HepG2 (cell line): ENCODE data around the gene MCRS1. TPM values are rescaled to one million over a fixed set of nuclear protein-coding genes. Genes with fewer than 3 reads are reported as not detected.
A peak's percentile ranks its signal among the peaks of the same experiment; 100 is the strongest.

Source experiments
- AGO2 ChIP-seq: fragments of 200-400 bp; formaldehyde crosslinking; optimal IDR thresholded peaks from 2 replicates; pipeline ENCODE3; 2017; ENCODE audit warnings: mild to moderate bottlenecking, low read depth, low read length, moderate library complexity
- CBX5 ChIP-seq: sonication (generic); formaldehyde crosslinking; IDR thresholded peaks from 2 replicates; pipeline ENCODE4 v1.4.0; 2020; ENCODE audit warnings: missing genetic modification reagents, borderline replicate concordance
- E2F2 ChIP-seq: sonication (generic); formaldehyde crosslinking; IDR thresholded peaks from 2 replicates; pipeline ENCODE4 v1.4.0; 2020; ENCODE audit warnings: missing genetic modification reagents, borderline replicate concordance
- GABPA ChIP-seq, 2 experiments: IDR thresholded peaks; 2 replicates each; pipeline ENCODE4 v1.6.1; 2011 to 2016; ENCODE audit warnings: low read depth in 2 of 2, low read length in 1 of 2, missing biosample characterization in 1 of 2, missing genetic modification characterization in 1 of 2
- HOXA3 ChIP-seq: sonication (generic); formaldehyde crosslinking; IDR thresholded peaks from 2 replicates; pipeline ENCODE4 v1.5.0; 2020; ENCODE audit warnings: missing genetic modification reagents
- NCOA5 ChIP-seq: sonication (generic); formaldehyde crosslinking; IDR thresholded peaks from 2 replicates; pipeline ENCODE4 v1.4.0; 2020; ENCODE audit warnings: missing genetic modification reagents
- NFATC3 ChIP-seq: sonication (generic); formaldehyde crosslinking; IDR thresholded peaks from 2 replicates; pipeline ENCODE4 v1.5.1; 2020; ENCODE audit warnings: mild to moderate bottlenecking, missing genetic modification reagents
- SALL1 ChIP-seq: sonication (generic); formaldehyde crosslinking; IDR thresholded peaks from 2 replicates; pipeline ENCODE4 v1.8.0; 2022; ENCODE audit warnings: mild to moderate bottlenecking, missing genetic modification reagents
- SCMH1 ChIP-seq: sonication (generic); formaldehyde crosslinking; IDR thresholded peaks from 2 replicates; pipeline ENCODE4 v1.9.0; 2021; ENCODE audit warnings: missing genetic modification reagents, mild to moderate bottlenecking, borderline replicate concordance
- TEAD3 ChIP-seq: optimal IDR thresholded peaks from 2 replicates; pipeline ENCODE3; 2016; ENCODE audit warnings: borderline replicate concordance
- THYN1 ChIP-seq: sonication (generic); formaldehyde crosslinking; IDR thresholded peaks from 2 replicates; pipeline ENCODE4 v1.8.1; 2023; ENCODE audit warnings: low read depth, mild to moderate bottlenecking, moderate library complexity, missing genetic modification reagents, borderline replicate concordance
- TRIM24 ChIP-seq: sonication (generic); formaldehyde crosslinking; IDR thresholded peaks from 2 replicates; pipeline ENCODE4 v1.8.0; 2022; ENCODE audit warnings: mild to moderate bottlenecking, missing genetic modification reagents
- ZBTB21 ChIP-seq: sonication (generic); formaldehyde crosslinking; IDR thresholded peaks from 2 replicates; pipeline ENCODE4 v1.4.0; 2020; ENCODE audit warnings: missing genetic modification reagents
- ZNF180 ChIP-seq: sonication (generic); formaldehyde crosslinking; IDR thresholded peaks from 2 replicates; pipeline ENCODE4 v1.4.0; 2020; ENCODE audit warnings: low read depth, missing genetic modification reagents, borderline replicate concordance
- ZNF225 ChIP-seq: sonication (generic); formaldehyde crosslinking; IDR thresholded peaks from 2 replicates; pipeline ENCODE4 v1.4.0; 2020; ENCODE audit warnings: mild to moderate bottlenecking, missing genetic modification reagents
- ZNF335 ChIP-seq: sonication (generic); formaldehyde crosslinking; IDR thresholded peaks from 2 replicates; pipeline ENCODE4 v1.4.0; 2020; ENCODE audit warnings: missing genetic modification reagents
- ZNF605 ChIP-seq: sonication (generic); formaldehyde crosslinking; IDR thresholded peaks from 2 replicates; pipeline ENCODE4 v1.8.0; 2022; ENCODE audit warnings: mild to moderate bottlenecking, missing genetic modification reagents
- ZNF646 ChIP-seq: sonication (generic); formaldehyde crosslinking; IDR thresholded peaks from 2 replicates; pipeline ENCODE4 v1.9.0; 2021; ENCODE audit warnings: mild to moderate bottlenecking, missing genetic modification reagents
- ZNF768 ChIP-seq: sonication (generic); formaldehyde crosslinking; IDR thresholded peaks from 2 replicates; pipeline ENCODE4 v1.4.0; 2020; ENCODE audit warnings: missing genetic modification reagents
- ZNF776 ChIP-seq: sonication (generic); formaldehyde crosslinking; IDR thresholded peaks from 2 replicates; pipeline ENCODE4 v1.4.0; 2020; ENCODE audit warnings: mild to moderate bottlenecking, missing genetic modification reagents
- ZNF788 ChIP-seq: sonication (generic); formaldehyde crosslinking; IDR thresholded peaks from 2 replicates; pipeline ENCODE4 v1.5.0; 2020; ENCODE audit warnings: mild to moderate bottlenecking, missing genetic modification reagents, borderline replicate concordance
- ZSCAN20 ChIP-seq: sonication (generic); formaldehyde crosslinking; IDR thresholded peaks from 2 replicates; pipeline ENCODE4 v1.4.0; 2020; ENCODE audit warnings: missing genetic modification reagents, mild to moderate bottlenecking, borderline replicate concordance
- polyA plus RNA-seq, 8 experiments: library from polyadenylated mRNA; depleted of rRNA in 3 of 8; stranded (reverse) in 7 of 8; unstranded in 1 of 8; fragments of >200 nt; fragmentation: Illumina TruSeq in 4 of 8; extraction: Trizol in 4 of 8; gene quantifications; 2 replicates each; pipeline versions ENCODE4 v1.2.1 to v1.2.3, GENCODE V29; 2011 to 2016; ENCODE audit warnings: low read depth in 4 of 8, missing spikeins in 1 of 8, mixed read lengths in 1 of 8; ENCODE audit not compliant: insufficient read depth in 1 of 8
- total RNA-seq, 5 experiments: library from RNA; depleted of rRNA; stranded (reverse); fragments of >200 nt; fragmentation: Illumina TruSeq; extraction: Trizol; gene quantifications; 2 replicates each; pipeline ENCODE4 v1.2.3, GENCODE V29; 2016; ENCODE audit warnings: low read depth in 1 of 5

The MCRS1 gene
- total and polyA plus RNA-seq, 2 of the 13 experiments (the other 11 are each of a cell fraction or from before 2014, with no cell fraction given), result 51.0 to 66.3 TPM

- no peak for TF ChIP-seq THYN1 (CRISPR knock-in tag)
- TF ChIP-seq SCMH1 (CRISPR knock-in tag), result no peak
- peak; percentile 14 for TF ChIP-seq TEAD3
- no peak for TF ChIP-seq ZNF646 (CRISPR knock-in tag)
- TF ChIP-seq ZNF605, result no peak
- no peak for TF ChIP-seq ZNF788 (CRISPR knock-in tag)
- no peak for TF ChIP-seq NFATC3 (CRISPR knock-in tag)
- TF ChIP-seq CBX5 (CRISPR knock-in tag), result no peak
- TF ChIP-seq E2F2, result no peak
- TF ChIP-seq GABPA (IDR thresholded peaks at IDR 0.05; ENCODE audit: low read depth, low read length), result no peak
- TF ChIP-seq GABPA (CRISPR knock-in tag; IDR thresholded peaks at IDR 0.05; ENCODE audit: low read depth), result no peak
- TF ChIP-seq SALL1 (CRISPR knock-in tag), result peak; percentile 56
- TF ChIP-seq AGO2, result no peak
- no peak for TF ChIP-seq ZNF180 (CRISPR knock-in tag)
- no peak for TF ChIP-seq ZNF335 (CRISPR knock-in tag)
- TF ChIP-seq TRIM24, result no peak
- TF ChIP-seq ZSCAN20 (CRISPR knock-in tag), result no peak
- no peak for TF ChIP-seq ZNF225 (CRISPR knock-in tag)
- TF ChIP-seq NCOA5 (CRISPR knock-in tag), result no peak
- TF ChIP-seq ZBTB21 (CRISPR knock-in tag), result no peak
- TF ChIP-seq ZNF776 (CRISPR knock-in tag), result no peak
- 0 out of 2 replicates have a peak, but pooled peaks have one; percentile 23 for TF ChIP-seq ZNF768 (CRISPR knock-in tag)
- TF ChIP-seq HOXA3 (CRISPR knock-in tag), result peak; percentile 59; the same call in 1 of the 2 replicates
Observed at GRCh38 chr12:49550693-49551252, 17.2 kb downstream of the MCRS1 start (continued).
